GM12878 (cell line): ENCODE data around the gene MRPL36. TPM values are rescaled to one million over a fixed set of nuclear protein-coding genes. Genes with fewer than 3 reads are reported as not detected.

Source experiments
- ATAC-seq: fragments of 200-7000 bp; cut with Tn5 transposase; 3 replicates; pipeline ENCODE4 v1.9.1; 2020; ENCODE audit warnings: mild to moderate bottlenecking, moderate library complexity
- BruUV-seq: library from RNA; stranded (reverse); fragments of 400-500 nt; replicated peaks from 2 replicates; lab custom pipeline; 2021; lab: Mats Ljungman, UMichigan
- CTCF ChIA-PET: fragments of 300-600 bp; sonication (Branson Sonifier 250); formaldehyde crosslinking; extraction: SDS; loops from one replicate; lab custom pipeline; 2021; ENCODE audit warnings: inconsistent platforms; lab: Yijun Ruan, JAX
- POLR2A ChIA-PET: fragments of 350-600 bp; formaldehyde crosslinking; extraction: SDS; loops from one replicate; lab custom pipeline; 2021; ENCODE audit warnings: inconsistent platforms; lab: Charles Lee
- RAD21 ChIA-PET: fragments of 300-600 bp; sonication (Branson Sonifier 250); formaldehyde crosslinking; loops from one replicate; lab custom pipeline; 2023; ENCODE audit warnings: antibody characterized with exemption; ENCODE audit not compliant: unreplicated experiment; lab: Charles Lee
- SMC1A ChIA-PET: fragments of 300-600 bp; sonication (Branson Sonifier 250); formaldehyde crosslinking; loops from one replicate; lab custom pipeline; 2023; ENCODE audit not compliant: unreplicated experiment, uncharacterized antibody; lab: Charles Lee
- DNase-seq: peaks from one replicate; pipeline ENCODE4 v3.0.0-alpha.2; 2011; ENCODE audit warnings: low read depth, low spot score
- FAIRE-seq: peaks from 3 replicates; lab custom pipeline; 2011; peaks lifted over from hg19 to GRCh38; lab: Jason Lieb, UNC
- H2AFZ ChIP-seq: 2 replicates; pipeline ENCODE4 v1.6.0; 2011; ENCODE audit warnings: low read depth, low read length, control low read depth; ENCODE audit not compliant: control insufficient read depth
- H3K27ac ChIP-seq: 2 replicates; pipeline ENCODE4 v1.5.1; 2011; ENCODE audit warnings: control low read depth; ENCODE audit not compliant: control insufficient read depth, insufficient read depth
- H3K27me3 ChIP-seq, 2 experiments: replicated peaks in 1 of 2; 2 replicates each; pipeline versions ENCODE4 v1.6.0 to v1.6.1; 2011; ENCODE audit warnings: low read length in 1 of 2; ENCODE audit not compliant: control insufficient read depth in 2 of 2, insufficient read depth in 2 of 2
- H3K36me3 ChIP-seq, 2 experiments: 2 replicates each; pipeline ENCODE4 v1.5.1; 2011; ENCODE audit warnings: low read length in 1 of 2; ENCODE audit not compliant: control insufficient read depth in 2 of 2, insufficient read depth in 2 of 2
- H3K4me1 ChIP-seq: 2 replicates; pipeline ENCODE4 v1.6.1; 2011; ENCODE audit warnings: mild to moderate bottlenecking, low read length, moderate library complexity, mixed read lengths; ENCODE audit not compliant: control insufficient read depth, insufficient read depth
- H3K4me2 ChIP-seq: 2 replicates; pipeline ENCODE4 v1.6.0; 2011; ENCODE audit warnings: control low read depth; ENCODE audit not compliant: control insufficient read depth, insufficient read depth
- H3K4me3 ChIP-seq: fragments of 200-600 bp; sonication (generic); 2 replicates; pipeline ENCODE4 v1.5.1; 2016
- H3K79me2 ChIP-seq: 2 replicates; pipeline ENCODE4 v1.6.0; 2011; ENCODE audit warnings: low read length; ENCODE audit not compliant: control insufficient read depth, insufficient read depth
- H3K9ac ChIP-seq: 2 replicates; pipeline ENCODE4 v1.8.0; 2011; ENCODE audit warnings: low read length, control low read depth, mixed read lengths; ENCODE audit not compliant: control insufficient read depth, insufficient read depth
- H3K9me3 ChIP-seq: replicated peaks from 3 replicates; pipeline ENCODE4 v1.5.1; 2011; ENCODE audit warnings: mild to moderate bottlenecking, low read length; ENCODE audit not compliant: control insufficient read depth, insufficient read depth
- H4K20me1 ChIP-seq: 2 replicates; pipeline ENCODE4 v1.6.0; 2011; ENCODE audit not compliant: control insufficient read depth, insufficient read depth
- MYB ChIP-seq: fragments of 150-350 bp; IDR thresholded peaks from 2 replicates; pipeline ENCODE4 v1.6.1; 2014; ENCODE audit warnings: mild to moderate bottlenecking, low read depth, low read length, borderline replicate concordance
- POLR2A ChIP-seq: IDR thresholded peaks from 2 replicates; pipeline ENCODE4 v1.6.1; 2011; ENCODE audit warnings: low read depth, mild to moderate bottlenecking, low read length
- RFX5 ChIP-seq: IDR thresholded peaks from 2 replicates; pipeline ENCODE4 v1.6.1; 2011; ENCODE audit warnings: low read depth, low read length, improper control_type of control experiment
- SKIL ChIP-seq: fragments of 450-650 bp; IDR thresholded peaks from 2 replicates; pipeline ENCODE4 v1.6.1; 2017; ENCODE audit warnings: mild to moderate bottlenecking, low read depth, inconsistent platforms; ENCODE audit not compliant: poor library complexity, severe bottlenecking
- SREBF2 ChIP-seq: IDR thresholded peaks from 2 replicates; pipeline ENCODE4 v1.6.1; 2012; ENCODE audit warnings: mild to moderate bottlenecking, low read length
- ZSCAN29 ChIP-seq: fragments of 450-650 bp; IDR thresholded peaks from 2 replicates; pipeline ENCODE4 v1.6.1; 2017; ENCODE audit warnings: mild to moderate bottlenecking, moderate library complexity
- WGBS: methylation state at CpG from one replicate; pipeline ENCODE4 v1.1.6; 2016; ENCODE audit warnings: low lambda C conversion rate; ENCODE audit not compliant: insufficient replicate concordance, insufficient coverage; ENCODE audit errors: missing lambda C conversion rate; 5-methylcytosine and 5-hydroxymethylcytosine counted together
- in situ Hi-C: fragments of 300-500 bp; cut with MboI; formaldehyde crosslinking; loops from 9 replicates; pipeline ENCODE4 v1.14.3; 2018; ENCODE audit warnings: mixed read lengths
- intact Hi-C: fragments of 100-400 bp; cut with micrococcal nuclease; formaldehyde crosslinking; loops from one replicate; pipeline ENCODE4 v1.14.2; 2022; ENCODE audit not compliant: unreplicated experiment
- polyA plus RNA-seq, 11 experiments: library from polyadenylated mRNA; depleted of rRNA in 4 of 11; unstranded in 6 of 11; stranded (reverse) in 5 of 11; fragments of >200 nt; fragmentation: Nextera tagmentation in 4 of 11; fragmentation: Illumina TruSeq in 1 of 11; extraction: Ambion mirVana in 4 of 11; extraction: Trizol in 1 of 11; gene quantifications; 1 replicate in 1 of 11; 2 replicates in 10 of 11; pipeline versions ENCODE4 v1.2.1 to v1.2.3, GENCODE V29; 2011 to 2016; ENCODE audit warnings: inconsistent platforms in 2 of 11, missing spikeins in 2 of 11, low read depth in 1 of 11
- total RNA-seq, 4 experiments: library from RNA; depleted of rRNA in 3 of 4; stranded (reverse); fragments of >200 nt in 3 of 4; fragmentation: Illumina TruSeq in 1 of 4; extraction: Trizol in 1 of 4; gene quantifications; 2 replicates each; pipeline versions ENCODE4 v1.2.1 to v1.2.3, GENCODE V29; 2013 to 2021

Gene MRPL36
- total and polyA plus RNA-seq, 10 of the 15 experiments (the other 5 are each of a cell fraction or from before 2014, with no cell fraction given) = 89.2 to 559 (median 152) TPM

- Histone ChIP-seq H3K79me2 (no peaks in the 10 kb centered on the region), H4K20me1 (no peaks in the 10 kb centered on the region), H2AFZ (no peak overlapping the region), H3K9me3 (no peaks in the 10 kb centered on the region; the same call in 2 of the 3 replicates), H3K4me3 (no peak overlapping the region), H3K27ac (no peak overlapping the region), H3K4me2 (no peak overlapping the region), H3K9ac (no peak overlapping the region), H3K36me3 (peaks cover 18 to 28% of the 10 kb centered on the region in 2 experiments; a peak in 3 of 4 replicates), H3K27me3 (no peaks in the 10 kb centered on the region), H3K4me1 (no peaks in the 10 kb centered on the region; the same call in 1 of the 2 replicates)
- CTCF ChIA-PET = no interaction called here
- ATAC-seq (no peak), FAIRE-seq (no peak), DNase-seq (no peak)
- 94% methylated on average over 17 of the region's 18 CpGs for WGBS
- RAD21 ChIA-PET = no interaction called here
- SMC1A ChIA-PET = no interaction called here
- in situ Hi-C loops (no loop called here), intact Hi-C loops (no loop called here)
- TF ChIP-seq RFX5 (no peak), ZSCAN29 (no peak), MYB (no peak), SREBF2 (no peak), POLR2A (peak; percentile 63), SKIL (no peak)
- POLR2A ChIA-PET = no interaction called here
- no TSS peak for BruUV-seq
These were observed 15.6 kb upstream of the MRPL36 start for GRCh38 chr5:1815071-1815786.
